HepG2 (cell line): ENCODE results near the gene ECHS1. TPM values are rescaled to one million over a fixed set of nuclear protein-coding genes. Genes with fewer than 3 reads are reported as not detected.

Experiments
- ARHGAP35 ChIP-seq: sonication (generic); formaldehyde crosslinking; IDR thresholded peaks from 2 replicates; pipeline ENCODE4 v1.9.0; 2022; ENCODE audit warnings: mild to moderate bottlenecking, inconsistent platforms, moderate library complexity, missing genetic modification reagents, borderline replicate concordance
- BHLHE40 ChIP-seq: IDR thresholded peaks from 2 replicates; pipeline ENCODE4 v1.6.1; 2011; ENCODE audit warnings: low read length, improper control_type of control experiment
- BRD4 ChIP-seq: sonication (generic); formaldehyde crosslinking; IDR thresholded peaks from 2 replicates; pipeline ENCODE4 v1.4.0; 2020; ENCODE audit warnings: missing genetic modification reagents
- CENPBD1 ChIP-seq: sonication (generic); formaldehyde crosslinking; IDR thresholded peaks from 2 replicates; pipeline ENCODE4 v1.8.0; 2022; ENCODE audit warnings: missing genetic modification reagents, low read depth, mild to moderate bottlenecking, borderline replicate concordance
- HIVEP1 ChIP-seq: sonication (generic); formaldehyde crosslinking; IDR thresholded peaks from 2 replicates; pipeline ENCODE4 v1.4.0; 2020; ENCODE audit warnings: mild to moderate bottlenecking, missing genetic modification reagents
- IKZF5 ChIP-seq: IDR thresholded peaks from 2 replicates; pipeline ENCODE4 v1.6.1; 2018; ENCODE audit warnings: missing genetic modification reagents, mild to moderate bottlenecking, missing compliant biosample characterization
- KLF12 ChIP-seq: sonication (generic); formaldehyde crosslinking; IDR thresholded peaks from 2 replicates; pipeline ENCODE4 v1.4.0; 2020; ENCODE audit warnings: missing genetic modification reagents, borderline replicate concordance
- MEF2D ChIP-seq: sonication (generic); formaldehyde crosslinking; IDR thresholded peaks from 2 replicates; pipeline ENCODE4 v1.5.1; 2020; ENCODE audit warnings: mild to moderate bottlenecking, missing genetic modification reagents
- MTF2 ChIP-seq: sonication (generic); formaldehyde crosslinking; IDR thresholded peaks from 2 replicates; pipeline ENCODE4 v1.5.0; 2020; ENCODE audit warnings: missing genetic modification reagents, borderline replicate concordance
- SMARCC2 ChIP-seq: fragments of 450-650 bp; IDR thresholded peaks from 2 replicates; pipeline ENCODE4 v1.6.1; 2017; ENCODE audit warnings: antibody characterized with exemption, mild to moderate bottlenecking
- SNAPC2 ChIP-seq: sonication (generic); formaldehyde crosslinking; IDR thresholded peaks from 2 replicates; pipeline ENCODE4 v1.8.1; 2022; ENCODE audit warnings: mild to moderate bottlenecking, missing genetic modification reagents
- YEATS4 ChIP-seq: sonication (generic); formaldehyde crosslinking; IDR thresholded peaks from 2 replicates; pipeline ENCODE4 v1.4.0; 2020; ENCODE audit warnings: missing genetic modification reagents, borderline replicate concordance
- ZNF552 ChIP-seq: sonication (generic); formaldehyde crosslinking; IDR thresholded peaks from 2 replicates; pipeline ENCODE4 v1.9.0; 2022; ENCODE audit warnings: missing genetic modification reagents, mild to moderate bottlenecking, borderline replicate concordance
- ZNF558 ChIP-seq: sonication (generic); formaldehyde crosslinking; IDR thresholded peaks from 2 replicates; pipeline ENCODE4 v1.9.0; 2022; ENCODE audit warnings: mild to moderate bottlenecking, missing genetic modification reagents, borderline replicate concordance
- ZNF616 ChIP-seq: sonication (generic); formaldehyde crosslinking; IDR thresholded peaks from 2 replicates; pipeline ENCODE4 v1.5.0; 2020; ENCODE audit warnings: low read depth, mild to moderate bottlenecking, missing genetic modification reagents
- ZNF629 ChIP-seq: sonication (generic); formaldehyde crosslinking; conservative IDR thresholded peaks from 2 replicates; pipeline ENCODE4 v1.5.0; 2020; ENCODE audit warnings: missing genetic modification reagents
- ZNF839 ChIP-seq: sonication (generic); formaldehyde crosslinking; IDR thresholded peaks from 2 replicates; pipeline ENCODE4 v1.4.0; 2020; ENCODE audit warnings: missing genetic modification reagents, mild to moderate bottlenecking, borderline replicate concordance
- polyA plus RNA-seq, 8 experiments: library from polyadenylated mRNA; depleted of rRNA in 3 of 8; stranded (reverse) in 7 of 8; unstranded in 1 of 8; fragments of >200 nt; fragmentation: Illumina TruSeq in 4 of 8; extraction: Trizol in 4 of 8; gene quantifications; 2 replicates each; pipeline versions ENCODE4 v1.2.1 to v1.2.3, GENCODE V29; 2011 to 2016; ENCODE audit warnings: low read depth in 4 of 8, missing spikeins in 1 of 8, mixed read lengths in 1 of 8; ENCODE audit not compliant: insufficient read depth in 1 of 8
- total RNA-seq, 5 experiments: library from RNA; depleted of rRNA; stranded (reverse); fragments of >200 nt; fragmentation: Illumina TruSeq; extraction: Trizol; gene quantifications; 2 replicates each; pipeline ENCODE4 v1.2.3, GENCODE V29; 2016; ENCODE audit warnings: low read depth in 1 of 5
- TF ChIP-seq, protein P1 (sequence below): sonication (generic); formaldehyde crosslinking; IDR thresholded peaks from 2 replicates; pipeline ENCODE4 v1.4.0; 2020; ENCODE audit warnings: missing genetic modification reagents, borderline replicate concordance
- TF ChIP-seq, protein P2 (sequence below): sonication (generic); formaldehyde crosslinking; IDR thresholded peaks from 2 replicates; pipeline ENCODE4 v1.5.1; 2020; ENCODE audit warnings: mild to moderate bottlenecking, moderate library complexity, missing genetic modification reagents
- TF ChIP-seq, protein P3 (sequence below): sonication (generic); formaldehyde crosslinking; IDR thresholded peaks from 2 replicates; pipeline ENCODE4 v1.4.0; 2020; ENCODE audit warnings: missing genetic modification reagents

The ECHS1 gene
- total and polyA plus RNA-seq, 2 of the 13 experiments (the other 11 are each of a cell fraction or from before 2014, with no cell fraction given): 32.7 to 195 TPM

- TF ChIP-seq ZNF839 (CRISPR knock-in tag) (0 out of 2 replicates have a peak, but pooled peaks have one; percentile 37), ZNF558 (CRISPR knock-in tag) (no peak), IKZF5 (CRISPR knock-in tag) (peak; percentile 30; the same call in 1 of the 2 replicates), ZNF552 (CRISPR knock-in tag) (no peak), KLF12 (CRISPR knock-in tag) (no peak), CENPBD1 (CRISPR knock-in tag) (no peak), BHLHE40 (peak; percentile 54; the same call in 1 of the 2 replicates), YEATS4 (CRISPR knock-in tag) (peak; percentile 48; the same call in 1 of the 2 replicates), ARHGAP35 (no peak), SMARCC2 (no peak), ZNF629 (CRISPR knock-in tag) (no peak), HIVEP1 (CRISPR knock-in tag) (no peak), BRD4 (CRISPR knock-in tag) (no peak), ZNF616 (CRISPR knock-in tag) (no peak), SNAPC2 (no peak), MEF2D (CRISPR knock-in tag) (peak; percentile 65; the same call in 1 of the 2 replicates), MTF2 (0 out of 2 replicates have a peak, but pooled peaks have one; percentile 19)
- TF ChIP-seq, protein P1, sequence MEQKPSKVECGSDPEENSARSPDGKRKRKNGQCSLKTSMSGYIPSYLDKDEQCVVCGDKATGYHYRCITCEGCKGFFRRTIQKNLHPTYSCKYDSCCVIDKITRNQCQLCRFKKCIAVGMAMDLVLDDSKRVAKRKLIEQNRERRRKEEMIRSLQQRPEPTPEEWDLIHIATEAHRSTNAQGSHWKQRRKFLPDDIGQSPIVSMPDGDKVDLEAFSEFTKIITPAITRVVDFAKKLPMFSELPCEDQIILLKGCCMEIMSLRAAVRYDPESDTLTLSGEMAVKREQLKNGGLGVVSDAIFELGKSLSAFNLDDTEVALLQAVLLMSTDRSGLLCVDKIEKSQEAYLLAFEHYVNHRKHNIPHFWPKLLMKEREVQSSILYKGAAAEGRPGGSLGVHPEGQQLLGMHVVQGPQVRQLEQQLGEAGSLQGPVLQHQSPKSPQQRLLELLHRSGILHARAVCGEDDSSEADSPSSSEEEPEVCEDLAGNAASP (CRISPR knock-in tag): peak; percentile 83
- TF ChIP-seq, protein P2, sequence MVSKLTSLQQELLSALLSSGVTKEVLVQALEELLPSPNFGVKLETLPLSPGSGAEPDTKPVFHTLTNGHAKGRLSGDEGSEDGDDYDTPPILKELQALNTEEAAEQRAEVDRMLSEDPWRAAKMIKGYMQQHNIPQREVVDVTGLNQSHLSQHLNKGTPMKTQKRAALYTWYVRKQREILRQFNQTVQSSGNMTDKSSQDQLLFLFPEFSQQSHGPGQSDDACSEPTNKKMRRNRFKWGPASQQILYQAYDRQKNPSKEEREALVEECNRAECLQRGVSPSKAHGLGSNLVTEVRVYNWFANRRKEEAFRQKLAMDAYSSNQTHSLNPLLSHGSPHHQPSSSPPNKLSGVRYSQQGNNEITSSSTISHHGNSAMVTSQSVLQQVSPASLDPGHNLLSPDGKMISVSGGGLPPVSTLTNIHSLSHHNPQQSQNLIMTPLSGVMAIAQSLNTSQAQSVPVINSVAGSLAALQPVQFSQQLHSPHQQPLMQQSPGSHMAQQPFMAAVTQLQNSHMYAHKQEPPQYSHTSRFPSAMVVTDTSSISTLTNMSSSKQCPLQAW (CRISPR knock-in tag): peak; percentile 48; the same call in 1 of the 2 replicates
- TF ChIP-seq, protein P3, sequence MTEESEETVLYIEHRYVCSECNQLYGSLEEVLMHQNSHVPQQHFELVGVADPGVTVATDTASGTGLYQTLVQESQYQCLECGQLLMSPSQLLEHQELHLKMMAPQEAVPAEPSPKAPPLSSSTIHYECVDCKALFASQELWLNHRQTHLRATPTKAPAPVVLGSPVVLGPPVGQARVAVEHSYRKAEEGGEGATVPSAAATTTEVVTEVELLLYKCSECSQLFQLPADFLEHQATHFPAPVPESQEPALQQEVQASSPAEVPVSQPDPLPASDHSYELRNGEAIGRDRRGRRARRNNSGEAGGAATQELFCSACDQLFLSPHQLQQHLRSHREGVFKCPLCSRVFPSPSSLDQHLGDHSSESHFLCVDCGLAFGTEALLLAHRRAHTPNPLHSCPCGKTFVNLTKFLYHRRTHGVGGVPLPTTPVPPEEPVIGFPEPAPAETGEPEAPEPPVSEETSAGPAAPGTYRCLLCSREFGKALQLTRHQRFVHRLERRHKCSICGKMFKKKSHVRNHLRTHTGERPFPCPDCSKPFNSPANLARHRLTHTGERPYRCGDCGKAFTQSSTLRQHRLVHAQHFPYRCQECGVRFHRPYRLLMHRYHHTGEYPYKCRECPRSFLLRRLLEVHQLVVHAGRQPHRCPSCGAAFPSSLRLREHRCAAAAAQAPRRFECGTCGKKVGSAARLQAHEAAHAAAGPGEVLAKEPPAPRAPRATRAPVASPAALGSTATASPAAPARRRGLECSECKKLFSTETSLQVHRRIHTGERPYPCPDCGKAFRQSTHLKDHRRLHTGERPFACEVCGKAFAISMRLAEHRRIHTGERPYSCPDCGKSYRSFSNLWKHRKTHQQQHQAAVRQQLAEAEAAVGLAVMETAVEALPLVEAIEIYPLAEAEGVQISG (CRISPR knock-in tag): peak; percentile 81
Measured at GRCh38 chr10:133318494-133319127, 54.5 kb downstream of the ECHS1 start (continued).
